Adrenal gland (tissue), 12 donors: ENCODE results near the gene VPS37D. TPM values are rescaled to one million over a fixed set of nuclear protein-coding genes. Genes with fewer than 3 reads are reported as not detected.

Experiments
- DNase-seq, 7 donors: peaks; one replicate each; pipeline ENCODE4 v3.0.0-alpha.2; 2019 to 2020
- H3K27ac ChIP-seq, 5 donors: fragments of 200-600 bp; sonication (generic) in 4 of 5; 1 replicate in 3 of 5; 2 replicates in 2 of 5; pipeline versions ENCODE4 v1.5.1 to v1.8.0; 2016 to 2020; ENCODE audit warnings: mild to moderate bottlenecking in 1 of 5
- H3K27me3 ChIP-seq: fragments of 200-600 bp; 2 replicates; pipeline ENCODE4 v1.8.0; 2021
- H3K36me3 ChIP-seq, 2 donors: fragments of 200-600 bp; replicated peaks in 1 of 2; 1 replicate in 1 of 2; 2 replicates in 1 of 2; pipeline versions ENCODE4 v1.5.1 to v1.8.0; 2018 to 2022
- H3K4me1 ChIP-seq, 2 donors: fragments of 200-600 bp; replicated peaks in 1 of 2; 1 replicate in 1 of 2; 2 replicates in 1 of 2; pipeline versions ENCODE4 v1.5.1 to v1.8.0; 2018 to 2021
- H3K4me3 ChIP-seq, 4 donors: fragments of 200-600 bp; sonication (generic) in 3 of 4; one replicate each; pipeline ENCODE4 v1.5.1; 2016 to 2018
- H3K9me3 ChIP-seq, 3 donors: fragments of 200-600 bp; sonication (generic) in 1 of 3; replicated peaks in 1 of 3; 1 replicate in 2 of 3; 2 replicates in 1 of 3; pipeline versions ENCODE4 v1.5.1 to v1.8.0; 2016 to 2021
- CTCF ChIP-seq, 6 experiments: fragments of 450-650 bp in 4 of 6; fragments of 200-600 bp in 2 of 6; sonication (generic) in 1 of 6; IDR thresholded peaks; 1 replicate in 5 of 6; 2 replicates in 1 of 6; pipeline versions ENCODE4 v1.5.1 to v1.8.0; 2016 to 2021; ENCODE audit warnings: antibody characterized with exemption in 6 of 6, mild to moderate bottlenecking in 2 of 6, moderate library complexity in 1 of 6
- POLR2A ChIP-seq, 2 donors: fragments of 450-650 bp; IDR thresholded peaks; one replicate each; pipeline ENCODE4 v1.6.1; 2017; ENCODE audit warnings: antibody characterized with exemption in 2 of 2, mild to moderate bottlenecking in 2 of 2, moderate library complexity in 1 of 2
- WGBS, 4 donors: extraction: QIAGEN DNeasy Blood & Tissue Kit in 2 of 4; methylation state at CpG; one replicate each; pipeline versions ENCODE4 v1.1.5 to v1.1.7; 2013 to 2017; 5-methylcytosine and 5-hydroxymethylcytosine counted together
- intact Hi-C, 2 donors: fragments of 100-400 bp; cut with DNase I; formaldehyde crosslinking; loops; one replicate each; pipeline versions ENCODE4 v1.14.1 to v1.15.0; 2022 to 2023
- microRNA counts, 2 donors: library from miRNA; unstranded; fragments of <30 nt; microRNA quantifications; one replicate each; lab custom pipeline; 2016
- microRNA-seq, 3 donors: library from miRNA; unstranded; fragments of <30 nt; microRNA quantifications; one replicate each; pipeline ENCODE4, GENCODE V29; 2017 to 2020
- polyA plus RNA-seq, 3 donors: library from polyadenylated mRNA; stranded (reverse); fragments of 200-250 nt in 2 of 3; fragments of 350-450 nt in 1 of 3; fragmentation: Illumina TruSeq in 1 of 3; extraction: RNeasy Lipid Tissue Mini Kit (QIAGEN cat#74804) in 1 of 3; gene quantifications; one replicate each; pipeline ENCODE4 v1.2.3, GENCODE V29; 2013 to 2014
- small RNA-seq, 2 donors: library from RNA; depleted of rRNA; stranded (forward); fragments of <200 nt; gene quantifications; one replicate each; pipeline ENCODE3, GENCODE V24; 2016
- total RNA-seq, 9 donors: library from RNA; depleted of rRNA in 4 of 9; stranded (reverse); fragments of >200 nt in 4 of 9; fragments of 120-200 nt in 1 of 9; fragmentation: NEBNext Ultra II Directional in 1 of 9; extraction: Animal tissue kit (Norgen Biotek cat#: 25700) in 1 of 9; gene quantifications; one replicate each; pipeline versions ENCODE4 v1.1.0 to v1.2.4, GENCODE V29; 2013 to 2023
- donor health status: healthy with polysubstance abuse.
- donor health status: Bipolar disorder and iron deficiency.
- donor health status: DM: yes; HTN: yes; CAD: no.
- donor health status: DM: no; HTN: no; CAD: no.
- donor health status: DM: no; HTN: no; CAD: no.
- donor health status: DM: yes; HTN: yes; CAD: no.

Gene VPS37D
- total and polyA plus RNA-seq, 12 donors = 0.20 to 7.0 (median 2.0) TPM

GRCh38 chr7:73721377-73721817 is 53.8 kb downstream of the VPS37D start:
- H3K27ac ChIP-seq = no peak overlapping the region
- no peak overlapping the region for H3K4me3 ChIP-seq
- WGBS, 4 donors = 53 to 83% (median 64%) methylated on average over 1 to 3 of the region's 3 CpGs
- H3K9me3 ChIP-seq = no peaks in the 10 kb centered on the region
- no peak for TF ChIP-seq CTCF (IDR thresholded peaks at IDR 0.05)
- TF ChIP-seq POLR2A (IDR thresholded peaks at IDR 0.05) = no peak
- peaks cover 8 to 12% of the 10 kb centered on the region in 2 donors for H3K4me1 ChIP-seq
- intact Hi-C loops = no loop called here
- no peaks in the 10 kb centered on the region for H3K27me3 ChIP-seq
- H3K36me3 ChIP-seq = no peaks in the 10 kb centered on the region
- peak; percentile 66 to 83 (median 78) for DNase-seq

MicroRNAs encoded within 50 kb of the gene (microRNA counts, 767-probe panel; counts per million panel counts)
- 0 counts per million in 2 donors for microRNA hsa-miR-4284 (lab: Ali Mortazavi, UCI)

Small RNAs within 50 kb of the gene (microRNA-seq; reads per million reads assigned to microRNA genes)
- 0 to 0.45 (median 0) reads per million in 3 donors for gene MIR4284

Small RNAs within 50 kb of the gene (small RNA-seq; reads per million reads assigned to genes)
- gene MIR4284 = 0 to 0.12 reads per million in 2 donors

Other genes starting within 250 kb of the VPS37D start
- gene FZD9, start 234.1 kb upstream of the VPS37D start, total RNA-seq = 1 to 10 TPM in 3 of 9 donors, under 1 TPM in 6; 0.32 to 4.8 (median 0.77) TPM
- under 1 TPM; 0.05 to 0.67 (median 0.64) TPM for gene FZD9, start 234.1 kb upstream of the VPS37D start, polyA plus RNA-seq
- gene BAZ1B, start 145.5 kb upstream of the VPS37D start, total RNA-seq = 10 to 100 TPM; 40.4 to 65.5 (median 43.8) TPM
- gene BAZ1B, start 145.5 kb upstream of the VPS37D start, polyA plus RNA-seq = 10 to 100 TPM; 14.5 to 49.4 (median 27.7) TPM
- 10 to 100 TPM; 19.0 to 97.9 (median 64.2) TPM for gene BCL7B, start 110.1 kb upstream of the VPS37D start, total RNA-seq
- 10 to 100 TPM; 76.1 to 87.2 (median 77.7) TPM for gene BCL7B, start 110.1 kb upstream of the VPS37D start, polyA plus RNA-seq
- 100 to 1,000 TPM in 1 of 9 donors, 10 to 100 TPM in 8; 29.5 to 136 (median 56.7) TPM for gene TBL2, start 89.3 kb upstream of the VPS37D start, total RNA-seq
- 10 to 100 TPM; 14.2 to 47.5 (median 15.3) TPM for gene TBL2, start 89.3 kb upstream of the VPS37D start, polyA plus RNA-seq
- gene MLXIPL, start 43.3 kb upstream of the VPS37D start, total RNA-seq = 100 to 1,000 TPM in 1 of 9 donors, 10 to 100 TPM in 7, under 1 TPM in 1; under 0.01 to 117 (median 41.0) TPM
- 100 to 1,000 TPM in 2 of 3 donors, 10 to 100 TPM in 1; 10.3 to 586 (median 248) TPM for gene MLXIPL, start 43.3 kb upstream of the VPS37D start, polyA plus RNA-seq
- 10 to 100 TPM in 7 of 9 donors, 1 to 10 TPM in 2; 7.1 to 28.2 (median 16.1) TPM for gene DNAJC30, start 15.6 kb downstream of the VPS37D start, total RNA-seq
- 10 to 100 TPM in 2 of 3 donors, 1 to 10 TPM in 1; 9.9 to 14.8 (median 13.9) TPM for gene DNAJC30, start 15.6 kb downstream of the VPS37D start, polyA plus RNA-seq
- gene BUD23, start 15.8 kb downstream of the VPS37D start, total RNA-seq = 10 to 100 TPM; 34.7 to 69.4 (median 60.2) TPM
- 100 to 1,000 TPM in 2 of 3 donors, 10 to 100 TPM in 1; 79.5 to 123 (median 115) TPM for gene BUD23, start 15.8 kb downstream of the VPS37D start, polyA plus RNA-seq
- 1 to 10 TPM in 8 of 9 donors, under 1 TPM in 1; 0.52 to 8.0 (median 4.5) TPM for gene STX1A, start 51.8 kb downstream of the VPS37D start, total RNA-seq
- gene STX1A, start 51.8 kb downstream of the VPS37D start, polyA plus RNA-seq = 10 to 100 TPM in 1 of 3 donors, 1 to 10 TPM in 2; 5.3 to 28.1 (median 7.2) TPM
- 10 to 100 TPM; 13.0 to 23.6 (median 18.3) TPM for gene ABHD11, start 71.0 kb downstream of the VPS37D start, total RNA-seq
- gene ABHD11, start 71.0 kb downstream of the VPS37D start, polyA plus RNA-seq = 10 to 100 TPM; 15.4 to 41.6 (median 39.2) TPM
- gene CLDN3, start 102.4 kb downstream of the VPS37D start, total RNA-seq = under 1 TPM in 4 of 9 donors, not detected in 5; 0.22 to 0.72 (median 0.42) TPM
- under 1 TPM in 2 of 3 donors, not detected in 1; 0.24 to 0.40 TPM for gene CLDN3, start 102.4 kb downstream of the VPS37D start, polyA plus RNA-seq
- 1 to 10 TPM in 1 of 9 donors, under 1 TPM in 7, not detected in 1; 0.16 to 1.2 (median 0.43) TPM for gene CLDN4, start 163.2 kb downstream of the VPS37D start, total RNA-seq
- gene CLDN4, start 163.2 kb downstream of the VPS37D start, polyA plus RNA-seq = under 1 TPM; 0.04 to 0.48 (median 0.37) TPM
- gene METTL27, start 174.7 kb downstream of the VPS37D start, total RNA-seq = 1 to 10 TPM in 8 of 9 donors, not detected in 1; 1.3 to 8.3 (median 3.0) TPM
- 1 to 10 TPM in 2 of 3 donors, under 1 TPM in 1; 0.40 to 2.2 (median 1.1) TPM for gene METTL27, start 174.7 kb downstream of the VPS37D start, polyA plus RNA-seq
- not detected for gene TMEM270, start 193.3 kb downstream of the VPS37D start, total RNA-seq
- under 1 TPM in 2 of 3 donors, not detected in 1; 0.20 to 0.56 TPM for gene TMEM270, start 193.3 kb downstream of the VPS37D start, polyA plus RNA-seq